NCI-H1694 (cell line): Measurements from ENCODE around the gene SH3BP1.
"Not testable (repeated sequence)": the region's sequence is repeated elsewhere in the genome, so short reads cannot be mapped to it uniquely, and the experiment has no call there.

Source experiments
- DNase-seq: peaks from one replicate; lab custom pipeline; 2025; lab: John Stamatoyannopoulos, UW

SH3BP1 gene

GRCh38 chr22:37639070-37639760 is at the start of gene SH3BP1:
SH3BP1 (plus strand) TSS chr22:37639669; CDS start chr22:37639788, 119 bp downstream.
- DNase-seq = no peak

DNA sequence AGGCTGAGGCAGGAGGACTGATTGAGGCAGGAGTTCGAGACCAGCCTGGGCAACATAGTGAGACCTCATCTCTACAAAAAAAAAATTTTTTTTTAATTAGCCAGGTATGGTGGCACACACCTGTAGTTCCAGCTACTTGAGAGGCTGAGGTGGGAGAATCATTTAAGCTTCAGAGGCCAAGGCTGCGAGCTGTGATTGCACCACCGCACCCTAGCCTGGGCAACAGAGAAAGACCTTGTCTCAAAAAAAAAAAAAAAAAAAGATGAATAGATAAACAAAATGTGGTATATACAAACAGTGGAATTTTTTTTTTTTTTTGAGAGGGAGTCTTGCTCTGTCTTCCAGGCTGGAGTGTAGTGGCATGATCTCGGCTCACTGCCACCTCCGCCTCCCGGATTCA is 48.4 kb upstream of the SH3BP1 start:
- DNase-seq = not testable (repeated sequence)

DNA sequence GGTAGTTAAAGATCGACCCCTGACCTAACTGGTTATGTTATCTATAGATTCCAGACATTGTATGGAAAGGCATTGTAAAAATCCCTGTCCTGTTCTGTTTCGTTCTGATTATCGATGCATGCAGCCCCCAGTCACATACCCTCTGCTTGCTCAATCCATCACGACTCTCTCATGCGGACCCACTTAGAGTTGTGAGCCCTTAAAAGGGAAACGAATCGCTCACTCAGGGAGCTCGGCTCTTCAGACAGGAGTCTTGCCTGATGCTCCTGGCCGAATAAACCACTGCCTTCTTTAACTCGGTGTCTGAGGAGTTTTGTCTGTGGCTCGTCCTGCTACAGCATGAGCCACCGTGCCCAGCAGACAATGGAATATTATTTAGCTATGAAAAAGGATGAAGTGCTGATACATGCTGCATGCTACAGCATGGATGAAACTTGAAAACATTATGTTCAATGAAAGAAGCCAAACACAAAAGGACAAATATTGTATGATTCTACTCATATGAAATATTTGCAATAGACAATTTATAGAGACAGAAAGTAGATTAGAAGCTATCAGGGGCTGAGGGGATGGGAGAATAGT is 47.6 kb upstream of the SH3BP1 start:
- no peak for DNase-seq

DNA sequence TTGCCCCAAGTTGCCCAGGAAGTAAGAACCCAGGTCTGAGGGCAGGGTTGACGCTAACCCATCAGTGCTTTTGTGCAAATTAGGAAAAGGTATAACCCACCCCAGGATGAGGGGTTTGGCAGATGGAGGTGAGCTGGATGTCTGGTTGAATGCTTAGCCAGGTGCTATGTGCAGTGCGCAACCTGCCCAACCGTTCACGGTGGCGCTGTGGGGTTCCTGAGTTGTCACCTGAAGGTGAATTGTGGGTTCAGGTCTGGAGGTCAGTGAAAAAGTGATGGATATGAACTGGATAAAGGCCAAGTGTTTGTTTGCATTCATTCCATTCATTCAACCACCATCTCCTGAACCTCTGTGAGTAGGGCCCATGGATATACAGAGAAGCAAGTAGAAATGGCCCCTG is 45.2 kb upstream of the SH3BP1 start:
- DNase-seq = no peak

DNA sequence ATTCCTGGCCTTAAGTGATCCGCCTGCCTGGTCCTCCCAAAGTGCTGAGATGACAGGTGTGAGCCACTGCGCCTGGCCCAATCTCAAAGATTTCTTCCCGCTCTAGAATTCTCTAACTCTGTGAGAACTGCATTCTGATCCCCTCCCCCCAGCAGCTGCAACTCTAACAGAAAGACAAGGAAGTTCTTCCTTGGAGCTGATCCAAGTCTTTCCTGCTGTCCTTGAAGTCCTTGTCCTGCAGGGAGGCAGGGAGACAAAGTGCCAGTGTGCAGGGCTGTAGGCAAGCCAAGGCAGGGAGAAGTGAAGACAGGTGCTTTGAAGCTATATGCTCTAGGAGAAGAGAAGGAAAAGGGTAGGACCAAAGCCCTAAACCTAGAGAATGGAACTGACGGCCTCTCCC is 40.3 kb upstream of the SH3BP1 start:
- no peak for DNase-seq

GRCh38 chr22:37601203-37601539 is 38.3 kb upstream of the SH3BP1 start:
- DNase-seq = no peak

- DNase-seq = no peak
Observed at GRCh38 chr22:37601540-37602442, 37.7 kb upstream of the SH3BP1 start.

- DNase-seq = not testable (repeated sequence)
Observed at GRCh38 chr22:37602546-37603277, 36.8 kb upstream of the SH3BP1 start.

GRCh38 chr22:37604074-37604473 is 35.4 kb upstream of the SH3BP1 start:
- DNase-seq = no peak

GRCh38 chr22:37604875-37605274 is 34.6 kb upstream of the SH3BP1 start:
- no peak for DNase-seq

DNA sequence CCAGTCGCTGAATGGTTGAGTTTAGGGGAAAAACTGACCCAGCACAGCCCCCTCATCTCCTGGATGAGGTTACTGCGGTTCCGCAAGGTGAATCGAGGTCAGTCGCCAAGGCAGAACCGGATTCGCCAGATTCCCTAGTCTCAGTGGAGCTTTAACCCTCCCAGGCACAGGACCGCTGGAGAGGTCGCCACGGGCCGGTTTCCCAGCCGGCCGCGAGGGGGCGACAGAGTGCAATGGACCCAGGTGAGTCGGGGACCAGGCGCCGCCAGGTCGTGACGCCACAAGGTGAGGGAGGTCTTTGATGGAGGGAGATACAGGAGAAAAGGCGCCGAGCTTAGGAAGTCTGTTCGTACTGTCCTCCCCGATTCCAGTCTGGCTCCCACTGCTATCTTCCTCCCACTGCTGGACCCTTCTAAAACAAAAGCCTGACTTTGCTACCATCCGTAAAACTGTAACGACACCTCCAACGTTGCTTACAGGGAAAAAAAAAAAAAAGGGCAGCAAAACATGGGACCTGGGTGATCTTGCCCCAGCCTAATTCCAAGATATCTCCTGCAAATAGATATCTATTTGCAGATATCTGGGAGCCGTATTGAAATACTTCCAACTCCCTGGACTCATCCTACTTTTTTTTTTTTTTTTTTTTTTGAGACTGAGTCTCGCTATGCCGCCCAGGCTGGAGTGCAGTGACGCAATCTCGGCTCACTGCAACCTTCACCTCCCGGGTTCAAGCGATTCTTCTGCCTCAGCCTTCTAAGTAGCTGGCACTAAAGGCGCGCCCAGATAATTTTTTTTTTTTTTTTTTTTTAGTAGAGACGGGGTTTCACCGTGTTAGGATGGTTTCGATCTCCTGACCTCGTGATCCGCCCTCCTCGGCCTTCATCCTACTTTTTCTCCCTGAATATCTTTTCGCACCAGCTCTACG is 32.2 kb upstream of the SH3BP1 start:
- peak; percentile 60 for DNase-seq

GRCh38 chr22:37607935-37608476 is 31.5 kb upstream of the SH3BP1 start:
- DNase-seq = no peak

DNA sequence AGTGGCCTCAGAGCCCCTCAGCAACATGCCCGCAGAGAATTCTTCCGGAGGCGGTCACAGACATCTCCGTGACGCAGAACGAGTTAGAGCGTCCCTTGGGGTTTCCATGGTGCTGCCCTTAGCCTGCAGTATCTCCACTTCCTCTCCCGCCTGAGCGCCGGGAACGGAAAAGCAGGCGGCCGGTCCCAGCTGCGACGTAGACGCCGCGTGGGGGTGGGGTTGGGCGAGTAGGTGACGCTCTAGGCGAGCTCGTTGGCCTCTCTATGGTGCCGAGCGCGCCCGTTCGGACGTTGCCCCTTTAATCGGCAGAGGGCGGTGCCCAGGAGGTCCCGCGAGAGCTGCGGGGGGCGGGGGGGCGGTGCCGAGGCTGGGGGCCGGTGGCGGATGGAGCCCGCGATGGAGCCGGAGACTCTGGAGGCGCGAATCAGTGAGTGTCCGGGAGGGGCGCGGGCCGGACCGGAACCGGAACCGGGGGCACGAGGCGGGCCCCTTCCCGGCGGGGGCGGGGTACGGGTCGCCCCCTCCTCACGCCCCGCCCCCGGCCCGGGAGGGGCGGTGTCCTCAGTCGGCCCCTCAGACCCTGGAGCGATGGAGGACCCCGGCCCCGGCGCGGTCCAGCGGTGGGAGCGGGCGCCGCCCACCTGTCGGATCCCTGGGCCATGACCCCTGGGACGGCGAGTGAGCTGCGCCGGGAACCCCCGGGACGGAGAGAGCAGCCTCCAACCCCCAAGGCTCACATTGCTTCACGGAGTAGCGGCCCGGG is 30.8 kb upstream of the SH3BP1 start, which contains the start of gene GGA1:
Gene GGA1 (plus strand): TSS at position 358 of the 763 bp plus-strand sequence. CDS start 27 bp downstream, at position 385.
- peak; percentile 92 for DNase-seq

GRCh38 chr22:37609240-37610152 is 30.0 kb upstream of the SH3BP1 start:
- DNase-seq = no peak

DNA sequence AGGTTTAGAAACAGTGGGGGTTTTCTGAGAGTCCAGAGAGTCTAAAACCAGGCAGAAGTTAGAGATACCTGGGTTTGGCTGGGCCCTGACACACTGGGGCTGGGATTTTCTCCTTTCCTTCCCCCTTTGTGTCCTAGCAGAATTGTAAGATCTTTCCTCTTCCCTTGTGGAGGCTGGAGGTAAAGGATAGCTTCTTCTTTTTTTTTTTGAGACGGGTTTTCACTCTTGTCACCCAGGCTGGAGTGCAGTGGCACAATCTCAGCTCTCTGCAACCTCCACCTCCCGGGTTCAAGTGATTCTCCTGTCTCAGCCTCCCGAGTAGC is 29.4 kb upstream of the SH3BP1 start:
- not testable (repeated sequence) for DNase-seq

- DNase-seq = no peak
Observed at GRCh38 chr22:37610480-37611129, 28.9 kb upstream of the SH3BP1 start.

- no peak for DNase-seq
Observed at GRCh38 chr22:37611207-37611606, 28.3 kb upstream of the SH3BP1 start.
